Fibroblast of skin of scalp (primary cell): ENCODE measurements around the gene SYCN.
"Not testable (repeated sequence)": the region's sequence is repeated elsewhere in the genome, so short reads cannot be mapped to it uniquely, and the experiment has no call there.

Experiments used
- DNase-seq: peaks from one replicate; pipeline ENCODE4 v3.0.0-alpha.2; 2013

SYCN gene

GRCh38 chr19:39223703-39224279, 19.7 kb upstream of the SYCN start:
- no peak for DNase-seq

- DNase-seq = not testable (repeated sequence)
Measured at GRCh38 chr19:39219108-39219507, 15.0 kb upstream of the SYCN start.

- DNase-seq = no peak
Measured at GRCh38 chr19:39218230-39219007, 14.4 kb upstream of the SYCN start.

GRCh38 chr19:39217094-39217493, 13.0 kb upstream of the SYCN start:
- no peak for DNase-seq

- DNase-seq = not testable (repeated sequence)
Measured at GRCh38 chr19:39215323-39215722, 11.3 kb upstream of the SYCN start.

- DNase-seq = peak; percentile 8
Measured at GRCh38 chr19:39212375-39212742, 8.3 kb upstream of the SYCN start.

- DNase-seq = no peak
Measured at GRCh38 chr19:39211731-39212374, 7.8 kb upstream of the SYCN start.

- no peak for DNase-seq
Measured at GRCh38 chr19:39209196-39209595, 5.1 kb upstream of the SYCN start.

- no peak for DNase-seq
Measured at GRCh38 chr19:39208175-39208795, 4.2 kb upstream of the SYCN start.

GRCh38 chr19:39207293-39207836, 3.3 kb upstream of the SYCN start:
- DNase-seq = no peak

GRCh38 chr19:39206122-39206521, 2.1 kb upstream of the SYCN start:
- no peak for DNase-seq

- no peak for DNase-seq
Measured at GRCh38 chr19:39205449-39205764, 1.3 kb upstream of the SYCN start.

- DNase-seq = no peak
Measured at GRCh38 chr19:39202998-39203355, 1.1 kb downstream of the SYCN start.

- no peak for DNase-seq
Measured at GRCh38 chr19:39200803-39201115, 3.3 kb downstream of the SYCN start.

GRCh38 chr19:39200066-39200802, 3.8 kb downstream of the SYCN start:
- DNase-seq = no peak

GRCh38 chr19:39199025-39199424, 5.0 kb downstream of the SYCN start:
- no peak for DNase-seq

GRCh38 chr19:39197808-39198207, 6.3 kb downstream of the SYCN start:
- DNase-seq = no peak

GRCh38 chr19:39196860-39197562, 7.1 kb downstream of the SYCN start, which contains the start of gene NCCRP1:
NCCRP1 (plus strand) TSS chr19:39196964; CDS start chr19:39196983, 19 bp downstream.
- DNase-seq = no peak

GRCh38 chr19:39196320-39196719, 7.7 kb downstream of the SYCN start:
- DNase-seq = no peak

- DNase-seq = no peak
Measured at GRCh38 chr19:39195755-39196154, 8.3 kb downstream of the SYCN start.

- no peak for DNase-seq
Measured at GRCh38 chr19:39194832-39195542, 9.1 kb downstream of the SYCN start.
